ENCODE measurements around the gene CRISPLD2.

CRISPLD2 gene

DNA sequence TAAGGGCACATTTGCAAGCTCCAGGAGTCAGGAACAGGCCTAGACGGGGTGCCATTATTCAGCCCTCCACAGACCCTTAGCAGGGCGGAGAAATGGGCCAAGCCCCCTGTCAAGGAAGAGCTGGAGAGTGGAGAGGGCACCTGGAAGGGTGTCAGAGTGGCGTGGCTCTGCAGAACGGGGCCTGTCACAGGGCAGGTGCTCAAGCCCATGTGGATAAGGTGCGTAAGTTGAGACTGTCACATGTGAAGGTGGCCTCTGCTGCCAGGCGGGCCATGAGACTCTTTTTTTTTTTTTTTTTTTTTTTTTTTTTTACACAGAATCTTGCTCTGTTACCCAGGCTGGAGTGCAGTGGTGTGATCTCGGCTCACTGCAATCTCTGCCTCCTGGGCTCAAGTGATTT, 12.0 kb upstream of the CRISPLD2 start:
- no peak for DNase-seq (ENCODE audit: extremely low read depth, low read depth)
- H3K4me3 ChIP-seq (replicated peaks; ENCODE audit: low read depth, low read length), result no peak overlapping the region
- TF ChIP-seq, protein P1, sequence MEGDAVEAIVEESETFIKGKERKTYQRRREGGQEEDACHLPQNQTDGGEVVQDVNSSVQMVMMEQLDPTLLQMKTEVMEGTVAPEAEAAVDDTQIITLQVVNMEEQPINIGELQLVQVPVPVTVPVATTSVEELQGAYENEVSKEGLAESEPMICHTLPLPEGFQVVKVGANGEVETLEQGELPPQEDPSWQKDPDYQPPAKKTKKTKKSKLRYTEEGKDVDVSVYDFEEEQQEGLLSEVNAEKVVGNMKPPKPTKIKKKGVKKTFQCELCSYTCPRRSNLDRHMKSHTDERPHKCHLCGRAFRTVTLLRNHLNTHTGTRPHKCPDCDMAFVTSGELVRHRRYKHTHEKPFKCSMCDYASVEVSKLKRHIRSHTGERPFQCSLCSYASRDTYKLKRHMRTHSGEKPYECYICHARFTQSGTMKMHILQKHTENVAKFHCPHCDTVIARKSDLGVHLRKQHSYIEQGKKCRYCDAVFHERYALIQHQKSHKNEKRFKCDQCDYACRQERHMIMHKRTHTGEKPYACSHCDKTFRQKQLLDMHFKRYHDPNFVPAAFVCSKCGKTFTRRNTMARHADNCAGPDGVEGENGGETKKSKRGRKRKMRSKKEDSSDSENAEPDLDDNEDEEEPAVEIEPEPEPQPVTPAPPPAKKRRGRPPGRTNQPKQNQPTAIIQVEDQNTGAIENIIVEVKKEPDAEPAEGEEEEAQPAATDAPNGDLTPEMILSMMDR (IDR thresholded peaks at IDR 0.05; ENCODE audit: low read depth, low read length, missing control alignments), result no peak

DNA sequence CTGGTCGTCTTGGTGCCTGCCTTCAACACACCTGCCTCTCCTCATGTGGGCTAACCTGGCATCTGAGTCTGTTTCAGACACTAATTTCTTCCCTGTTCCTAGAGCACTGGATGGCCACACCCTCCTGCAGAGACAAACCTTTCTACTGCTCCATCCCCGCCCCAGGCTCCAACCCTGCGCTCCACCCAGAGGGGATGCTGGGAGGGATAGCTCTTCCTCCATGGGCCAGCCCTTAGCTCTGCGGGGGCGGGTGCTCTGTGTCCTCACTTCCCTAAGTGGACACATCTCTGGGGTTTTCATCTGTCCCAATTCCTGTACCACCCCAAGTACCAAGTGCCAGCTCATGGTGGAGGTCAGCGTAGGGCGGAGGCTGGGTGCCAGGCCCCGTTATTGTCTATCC, 11.0 kb upstream of the CRISPLD2 start:
- no peak overlapping the region for H3K4me3 ChIP-seq (replicated peaks; ENCODE audit: low read depth, low read length)
- no peak for DNase-seq (ENCODE audit: extremely low read depth, low read depth)
- TF ChIP-seq, protein P1 (IDR thresholded peaks at IDR 0.05; ENCODE audit: low read depth, low read length, missing control alignments), result no peak

DNA sequence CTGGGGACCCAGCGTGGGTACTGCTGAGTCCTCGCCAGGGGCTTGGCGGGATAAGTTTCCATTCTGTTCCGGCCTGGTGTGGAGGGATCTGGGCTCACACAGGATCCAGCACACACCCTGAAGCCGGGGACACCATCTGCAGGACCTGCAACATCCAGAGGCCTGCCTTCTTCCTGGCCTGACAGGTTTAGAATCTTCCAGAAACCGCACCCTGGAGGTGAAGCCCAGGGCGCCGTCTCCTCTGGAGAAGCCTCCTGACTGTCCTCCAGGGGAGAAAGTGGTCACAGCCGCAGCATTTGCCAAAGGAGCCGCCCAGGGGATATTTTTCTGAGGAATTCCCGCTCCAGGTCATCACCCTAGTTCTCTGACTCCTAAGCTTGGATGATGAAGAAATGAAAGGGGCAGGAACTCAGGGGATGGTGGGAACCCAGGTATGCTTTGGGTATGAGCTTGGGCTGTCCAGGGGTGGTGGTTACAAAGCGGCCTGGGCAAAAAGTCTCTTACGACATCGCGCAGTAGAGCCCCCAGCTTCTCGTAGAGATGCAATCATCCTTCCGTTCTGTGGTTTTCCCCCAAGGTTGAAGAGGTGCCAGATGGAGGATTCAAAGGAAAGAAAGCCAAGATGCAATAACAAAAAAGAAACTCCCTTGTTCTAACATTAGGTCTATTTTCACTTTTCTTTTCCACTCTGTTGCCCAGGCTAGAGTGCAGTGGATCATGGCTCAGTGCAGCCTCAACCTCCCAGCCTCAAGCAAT, 9.1 kb upstream of the CRISPLD2 start:
- DNase-seq (ENCODE audit: extremely low read depth, low read depth), result no peak
- no peak overlapping the region for H3K4me3 ChIP-seq (replicated peaks; ENCODE audit: low read depth, low read length)
- TF ChIP-seq, protein P1 (IDR thresholded peaks at IDR 0.05; ENCODE audit: low read depth, low read length, missing control alignments), result no peak

DNA sequence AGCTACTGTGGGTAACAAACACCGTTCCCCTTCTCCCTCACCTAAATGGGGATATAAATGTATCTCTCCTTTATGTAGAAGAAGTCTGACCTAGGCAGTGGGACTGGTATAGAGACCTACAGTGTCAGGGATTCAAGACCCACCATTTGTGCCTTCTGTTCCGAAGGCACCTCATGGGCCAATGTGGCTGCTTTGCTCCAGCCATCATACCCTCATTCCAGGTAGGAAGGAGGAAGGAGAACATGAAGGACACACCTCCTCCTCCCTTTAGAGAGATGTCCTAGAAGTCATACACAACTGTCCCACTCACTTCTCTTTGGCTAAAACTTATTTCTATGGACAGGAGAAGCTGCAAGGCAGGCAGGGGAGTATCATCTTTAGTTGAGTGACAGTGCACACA, 8.3 kb upstream of the CRISPLD2 start:
- no peak overlapping the region for H3K4me3 ChIP-seq (replicated peaks; ENCODE audit: low read depth, low read length)
- DNase-seq (ENCODE audit: extremely low read depth, low read depth), result no peak
- TF ChIP-seq, protein P1 (IDR thresholded peaks at IDR 0.05; ENCODE audit: low read depth, low read length, missing control alignments), result no peak

DNA sequence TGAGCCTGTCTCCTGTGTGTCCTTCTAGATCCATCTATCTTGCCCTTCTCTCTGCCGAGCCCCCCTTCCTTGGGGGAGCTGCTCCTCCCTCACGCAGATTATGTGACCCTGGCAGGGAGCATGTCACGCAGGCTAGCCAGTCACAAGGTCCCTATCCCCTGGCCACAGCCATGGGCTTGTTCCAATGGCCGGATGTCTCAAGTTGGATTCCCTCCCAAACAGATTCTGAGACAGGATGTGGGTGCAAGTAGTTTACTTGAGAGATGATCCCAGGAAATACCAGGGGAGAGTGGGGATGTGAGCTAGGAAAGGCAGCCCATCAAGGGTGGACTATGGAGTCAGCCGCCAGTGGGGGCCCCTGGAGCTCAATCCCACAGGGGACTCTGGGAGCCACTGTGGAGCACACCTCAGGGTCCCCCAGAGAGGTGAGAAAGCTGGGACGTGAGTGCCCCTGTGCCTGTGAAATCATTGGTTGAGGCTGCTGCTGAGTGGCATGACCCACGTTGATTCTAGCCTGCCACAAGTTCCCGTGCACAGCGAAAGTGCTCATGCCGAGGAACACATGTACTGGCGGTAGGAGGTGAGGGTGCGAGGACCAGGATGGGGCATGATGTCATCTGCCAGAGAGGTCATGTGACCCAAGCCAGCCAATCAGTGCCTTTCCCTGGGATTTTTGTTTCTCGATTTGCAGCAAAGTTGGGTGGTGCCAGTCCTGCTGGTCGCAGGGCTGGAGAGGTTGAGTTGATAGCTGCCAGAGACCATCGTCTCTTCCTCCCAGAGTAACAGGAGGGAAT, 6.4 kb upstream of the CRISPLD2 start:
- H3K4me3 ChIP-seq (replicated peaks; ENCODE audit: low read depth, low read length), result no peak overlapping the region
- no peak for DNase-seq (ENCODE audit: extremely low read depth, low read depth)
- TF ChIP-seq, protein P1 (IDR thresholded peaks at IDR 0.05; ENCODE audit: low read depth, low read length, missing control alignments), result no peak

DNA sequence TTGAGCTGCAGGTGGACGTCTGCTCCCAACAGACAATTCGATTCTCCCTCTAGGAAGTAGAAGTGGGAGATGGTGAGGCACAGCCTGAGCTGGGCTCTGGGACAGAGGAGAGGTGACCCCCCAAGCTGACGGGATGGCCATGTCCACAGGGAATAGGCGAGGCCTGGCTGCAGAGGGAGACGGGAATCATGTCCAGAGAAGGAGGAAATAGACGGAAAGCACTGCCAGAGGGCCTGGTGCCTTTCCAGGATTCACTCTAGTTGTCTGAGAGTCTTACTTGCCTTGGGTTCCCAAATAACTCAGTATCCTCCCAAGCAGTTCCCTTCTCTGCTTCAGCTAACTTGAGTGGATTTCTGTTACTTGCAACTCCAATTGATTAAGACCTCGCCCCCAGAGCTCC, 4.3 kb upstream of the CRISPLD2 start:
- H3K4me3 ChIP-seq (replicated peaks; ENCODE audit: low read depth, low read length), result no peak overlapping the region
- TF ChIP-seq, protein P1 (IDR thresholded peaks at IDR 0.05; ENCODE audit: low read depth, low read length, missing control alignments), result no peak
- no peak for DNase-seq (ENCODE audit: extremely low read depth, low read depth)
